DMS 273 treated with DMSO at 0.1 percent for 48 hours (cell line): Measurements from ENCODE around the gene DCAF17.
"Not testable (repeated sequence)": the region's sequence is repeated elsewhere in the genome, so short reads cannot be mapped to it uniquely, and the experiment has no call there.

Experiments
- DNase-seq: peaks from one replicate; lab custom pipeline; 2025; lab: John Stamatoyannopoulos, UW

DCAF17 gene

DNA sequence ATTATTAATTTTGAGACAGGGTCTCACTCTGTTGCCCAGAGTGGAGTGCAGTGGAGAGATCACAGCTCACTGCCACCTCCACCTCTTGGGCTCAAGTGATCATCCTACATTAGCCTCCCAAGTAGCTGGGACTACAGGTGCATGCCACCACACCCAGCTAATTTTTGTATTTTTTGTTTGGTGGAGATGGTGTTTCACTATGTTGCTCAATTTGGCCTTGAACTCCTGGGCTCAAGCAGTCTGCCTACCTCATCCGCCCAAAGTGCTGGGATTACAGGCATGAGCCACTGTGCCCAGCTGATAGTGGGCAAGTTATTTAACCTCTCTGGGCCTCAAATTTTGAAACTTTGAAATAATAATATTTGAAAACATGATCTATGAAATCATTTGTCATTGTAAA lies 26.5 kb downstream of the DCAF17 start:
- DNase-seq: no peak

DNA sequence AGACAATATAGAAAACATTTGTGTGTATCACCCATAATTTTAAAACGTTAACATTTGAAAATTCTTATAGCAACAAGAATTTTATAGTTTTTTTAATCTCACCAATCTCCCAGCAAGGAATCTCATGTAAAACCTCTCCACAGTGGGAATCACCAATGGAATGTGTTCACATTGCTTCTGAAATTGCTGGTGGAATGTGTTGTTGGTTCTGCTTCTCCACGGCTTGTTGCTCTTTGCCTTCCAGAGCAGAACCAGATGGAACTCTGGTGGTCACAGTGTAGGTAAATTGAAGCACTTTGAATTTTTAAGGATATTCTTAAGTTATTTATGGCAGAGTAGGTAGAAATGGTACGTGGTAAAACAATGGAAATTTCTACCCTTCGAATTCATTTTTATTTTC lies 35.1 kb downstream of the DCAF17 start:
- DNase-seq: no peak

DNA sequence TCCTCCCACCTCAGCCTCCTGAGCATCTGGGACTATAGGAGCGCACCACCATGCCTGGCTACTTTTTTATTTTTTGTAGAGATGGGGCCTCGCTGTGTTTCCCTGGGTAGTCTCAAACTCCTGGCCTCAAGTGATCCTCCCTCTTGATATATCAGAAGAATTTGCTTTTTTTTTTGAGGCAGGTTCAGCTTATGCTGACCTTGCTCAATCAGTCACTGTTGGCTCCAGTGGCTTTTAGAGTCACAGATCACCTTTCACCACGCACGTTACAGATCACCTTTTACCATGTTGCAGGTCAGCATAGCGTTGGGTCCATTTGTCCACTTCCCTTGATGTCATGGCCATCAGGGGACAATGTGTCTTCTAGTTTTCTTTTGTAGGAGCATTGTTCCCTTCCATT lies 36.1 kb downstream of the DCAF17 start:
- DNase-seq: no peak

DNA sequence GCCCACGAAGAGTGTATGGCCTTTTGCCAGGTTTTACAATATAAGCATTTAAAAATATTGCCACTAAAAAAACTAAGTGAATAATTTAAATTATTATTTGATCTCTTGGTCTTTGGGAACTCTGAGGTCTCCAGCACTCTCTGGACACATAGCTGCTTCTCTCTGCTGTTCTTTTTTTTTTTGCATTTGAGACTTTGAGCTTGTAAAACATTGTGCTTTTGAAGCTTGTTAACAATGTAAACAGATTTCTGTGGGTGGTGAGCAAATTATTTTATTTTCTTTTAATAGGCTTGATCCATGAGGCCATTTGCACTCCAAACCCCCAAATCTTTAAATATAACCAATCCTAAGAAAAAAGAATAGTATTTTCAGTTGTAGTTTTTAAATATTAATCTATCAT lies 42.0 kb downstream of the DCAF17 start:
- no peak for DNase-seq

DNA sequence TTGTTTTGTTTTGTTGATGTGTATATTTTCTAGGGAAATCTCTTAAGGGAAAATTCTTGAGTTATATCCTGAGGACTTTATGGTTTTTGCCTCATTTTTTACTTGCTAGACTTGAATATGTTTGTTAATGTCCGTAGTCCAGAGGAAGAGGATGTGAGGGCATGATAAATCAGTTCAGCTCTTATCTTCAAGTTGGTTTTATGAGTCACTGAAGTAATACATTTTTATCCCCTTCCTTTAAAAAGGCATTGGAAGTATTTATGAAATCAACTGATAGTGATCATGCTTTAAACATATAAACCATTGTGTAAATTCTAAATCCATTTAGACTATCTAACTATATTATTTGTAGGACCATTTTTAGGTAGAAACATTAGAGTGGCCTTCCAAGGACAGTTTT lies 44.3 kb downstream of the DCAF17 start:
- no peak for DNase-seq

DNA sequence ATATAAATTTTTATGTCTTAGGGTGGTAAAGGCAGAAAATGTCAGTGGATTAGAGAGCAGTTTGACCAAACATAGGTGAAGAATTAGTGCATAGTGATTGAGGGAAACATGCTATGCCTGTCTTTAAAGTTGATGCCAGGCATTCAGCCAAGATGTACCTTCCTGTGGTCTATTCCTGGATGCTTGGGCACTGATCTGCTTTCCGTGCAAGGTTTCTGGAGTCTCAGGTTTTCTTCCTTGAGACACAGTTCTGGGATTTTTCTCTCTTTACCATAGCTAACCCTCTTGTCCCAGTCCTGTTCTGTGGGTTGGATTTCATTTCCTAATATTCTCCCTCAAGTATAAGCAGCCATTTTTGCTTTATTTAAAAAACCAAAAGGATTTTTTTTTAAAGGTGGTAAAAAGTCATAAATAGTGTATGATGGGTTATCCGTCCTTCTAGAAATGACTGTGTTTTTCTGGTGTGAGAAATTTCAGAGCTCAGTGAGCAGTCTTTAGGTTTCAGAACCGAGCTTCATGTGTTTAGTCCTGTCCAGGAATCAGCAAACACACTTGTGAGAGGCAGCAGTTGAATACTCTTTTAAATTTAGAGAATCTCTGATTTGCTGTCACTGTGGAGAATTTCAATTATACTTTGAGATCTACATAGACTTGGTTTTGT lies 45.3 kb downstream of the DCAF17 start:
- DNase-seq: no peak

DNA sequence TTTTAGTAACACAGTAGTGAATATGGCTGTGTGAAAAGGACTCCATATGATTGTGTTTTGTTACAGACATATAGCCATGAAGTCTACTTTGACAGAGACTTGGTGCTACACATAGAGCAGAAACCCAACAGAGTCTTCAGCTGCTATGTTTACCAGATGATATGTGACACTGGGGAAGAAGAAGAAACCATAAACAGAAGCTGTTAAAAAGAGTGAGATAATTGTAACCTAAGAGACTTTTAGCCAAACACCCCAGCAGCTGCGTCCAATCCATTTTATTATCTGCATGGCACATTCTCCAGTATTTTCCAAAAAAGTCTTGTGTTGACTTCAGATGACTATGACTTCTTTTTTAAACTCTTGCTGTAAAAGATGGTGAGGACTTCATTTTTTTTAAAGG lies 46.9 kb downstream of the DCAF17 start:
- DNase-seq: no peak

DNA sequence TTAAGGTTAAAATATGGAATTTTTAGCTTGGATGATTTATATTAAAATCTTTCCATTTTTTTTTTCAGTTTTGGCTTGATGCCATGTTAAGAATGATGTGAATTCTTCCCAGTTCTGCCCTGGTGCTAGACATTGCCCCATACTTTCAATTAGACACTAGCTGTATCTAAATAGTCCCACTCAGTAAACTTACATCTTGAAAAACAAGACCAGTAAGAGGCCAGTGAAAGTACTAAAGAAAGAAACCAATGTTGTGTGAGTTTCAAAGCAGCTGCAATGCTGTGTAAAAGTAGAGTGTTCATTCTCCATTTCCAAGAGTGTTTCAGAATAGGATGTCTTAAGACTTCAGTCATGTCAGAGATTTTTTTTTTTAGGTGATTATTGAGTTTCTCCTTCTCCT lies 48.3 kb downstream of the DCAF17 start:
- no peak for DNase-seq

DNA sequence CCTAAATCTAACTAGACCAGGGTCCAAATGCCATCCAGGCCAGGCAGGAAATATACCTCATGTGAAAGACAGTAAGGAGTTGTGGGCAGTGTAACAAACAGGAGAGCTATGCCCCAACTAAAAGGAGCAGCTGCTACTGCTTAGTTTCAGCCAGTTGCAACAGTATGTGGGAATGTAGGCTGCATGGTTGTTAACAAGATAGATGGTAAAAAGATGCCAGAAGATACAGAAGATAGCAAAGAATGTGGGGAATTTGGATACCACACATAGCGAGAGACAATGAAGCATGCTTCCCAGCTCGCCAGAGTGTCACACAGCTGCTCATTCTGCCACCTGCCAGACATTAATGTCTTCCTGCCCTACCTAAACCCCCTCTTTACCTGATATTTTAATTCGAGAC lies 48.9 kb downstream of the DCAF17 start:
- no peak for DNase-seq

DNA sequence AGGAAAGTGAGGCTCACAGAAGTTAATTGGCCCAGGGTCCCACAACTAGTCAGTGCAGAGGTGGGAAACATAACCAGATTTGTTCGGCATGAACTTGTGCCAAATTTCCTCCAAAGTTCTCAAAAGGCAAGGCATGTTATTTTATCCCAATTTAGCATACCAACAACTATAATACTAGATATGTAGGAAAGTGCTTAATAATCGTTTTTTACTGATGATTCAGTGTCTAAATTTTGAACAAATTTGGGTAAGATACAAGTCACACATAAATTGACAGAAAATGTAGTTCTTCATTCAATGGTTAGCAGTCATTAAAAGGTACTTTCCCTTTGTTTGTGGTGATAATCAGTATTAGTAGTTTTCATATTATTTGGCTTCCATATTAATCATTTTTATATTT lies 49.8 kb downstream of the DCAF17 start:
- no peak for DNase-seq

DNA sequence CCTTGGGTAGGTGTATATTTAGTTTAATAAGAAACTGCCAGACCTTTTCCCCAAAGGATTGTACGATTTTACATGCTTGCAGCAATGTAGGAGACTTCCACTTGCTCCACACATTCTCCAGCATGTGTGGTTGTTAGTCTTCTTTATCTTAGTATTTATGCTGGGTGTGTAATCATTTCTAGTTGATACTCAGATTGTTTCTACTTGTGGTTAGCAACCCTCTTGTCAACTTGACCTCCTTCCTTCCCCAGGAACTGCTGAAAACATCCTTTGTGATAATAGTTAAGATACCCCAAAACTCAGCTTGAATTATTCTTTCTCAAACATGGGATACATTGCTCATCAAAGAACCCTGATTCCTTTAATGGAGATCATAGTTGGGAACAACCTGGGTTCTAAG lies 51.1 kb downstream of the DCAF17 start:
- no peak for DNase-seq

DNA sequence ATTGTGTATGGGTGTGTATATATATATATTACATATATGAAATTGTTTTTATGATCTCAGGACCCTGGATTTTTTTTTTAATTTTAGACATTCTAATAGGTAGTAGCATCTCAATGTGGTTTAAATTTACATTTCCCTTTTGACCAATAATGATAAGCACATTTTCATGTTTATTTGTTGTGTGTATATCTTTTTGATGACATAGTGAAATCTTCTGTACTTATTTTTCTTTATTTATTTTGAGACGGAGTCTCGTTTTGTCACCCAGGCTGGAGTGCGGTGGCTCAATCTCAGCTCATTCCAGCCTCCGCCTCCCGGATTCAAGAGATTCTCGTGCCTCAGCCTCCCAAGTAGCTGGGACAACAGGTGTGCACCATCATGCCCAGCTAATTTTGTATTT lies 53.2 kb downstream of the DCAF17 start:
- no peak for DNase-seq

DNA sequence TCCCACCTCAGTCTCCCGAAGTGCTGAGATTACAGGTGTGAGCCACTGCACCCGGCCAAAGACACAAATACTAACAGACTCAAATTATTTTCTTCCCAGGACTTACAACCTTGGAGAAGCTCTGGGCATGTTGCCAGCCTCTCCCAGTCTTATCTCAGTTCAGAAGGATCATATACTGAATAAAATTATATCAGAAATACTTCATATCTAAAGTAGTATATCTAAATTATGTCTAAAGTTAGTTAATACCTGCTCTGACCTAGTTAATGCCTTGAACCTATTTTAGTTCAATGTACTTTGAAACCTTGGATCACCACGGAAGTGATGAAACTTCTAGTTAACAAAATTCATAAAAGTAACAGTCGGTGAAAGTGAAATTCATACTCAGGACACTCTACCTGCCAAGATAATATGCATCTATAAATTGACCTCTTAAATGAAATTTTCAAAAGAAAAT lies 53.8 kb downstream of the DCAF17 start:
- DNase-seq: no peak

DNA sequence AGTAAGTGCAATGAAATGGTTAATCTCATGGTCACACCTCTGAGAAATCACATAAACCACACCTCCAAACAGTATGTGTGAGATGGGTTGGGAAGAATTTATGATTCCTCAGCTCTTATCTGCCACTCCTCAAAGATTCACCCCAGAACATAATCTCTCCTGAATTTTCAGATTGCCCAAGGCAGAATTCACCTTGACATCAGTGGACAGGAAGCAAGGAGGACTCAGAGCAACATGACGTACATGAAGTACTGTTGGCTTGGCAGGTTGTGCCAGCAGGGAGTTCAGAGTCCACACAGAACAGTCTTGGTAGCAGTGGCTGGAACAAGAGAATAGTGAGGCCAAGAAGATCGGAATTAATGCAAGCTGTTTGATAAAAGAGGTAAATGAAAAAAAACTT lies 56.6 kb downstream of the DCAF17 start:
- no peak for DNase-seq

DNA sequence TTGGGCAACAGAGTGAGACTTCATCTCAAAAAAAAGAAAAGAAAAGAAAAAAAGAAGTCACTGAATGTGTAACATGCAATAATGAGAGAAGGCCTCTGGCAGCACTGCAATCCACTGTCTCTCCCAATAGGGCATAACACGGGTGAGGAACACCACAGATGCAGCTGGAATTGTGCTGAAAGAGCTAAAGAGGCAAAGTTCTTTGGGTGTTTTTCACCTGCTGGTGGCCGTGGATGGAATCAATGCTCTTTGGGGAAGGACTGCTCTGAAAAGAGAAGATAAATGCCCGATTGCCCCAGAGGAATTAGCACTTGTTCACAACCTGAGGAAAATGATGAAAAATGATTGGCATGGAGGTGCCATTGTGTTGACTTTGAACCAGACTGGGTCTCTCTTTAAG lies 57.3 kb downstream of the DCAF17 start:
- DNase-seq: no peak

DNA sequence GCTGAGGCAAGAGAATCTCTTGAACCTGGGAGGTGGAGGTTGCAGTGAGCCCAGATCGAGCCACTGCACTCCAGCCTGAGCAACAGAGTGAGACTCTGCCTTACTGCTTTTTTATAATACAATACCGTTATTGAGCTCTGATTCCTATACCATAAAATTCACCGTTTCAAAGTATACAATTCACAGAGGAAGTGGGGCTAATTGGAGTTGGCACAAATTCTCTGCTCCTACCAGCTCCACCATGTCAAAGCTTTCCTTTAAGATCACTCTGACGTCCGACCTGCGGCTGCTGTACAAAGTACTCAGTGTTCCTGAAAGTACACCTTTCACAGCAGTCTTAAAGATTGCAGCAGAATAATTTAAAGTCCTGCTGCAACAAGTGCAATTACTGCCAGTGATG lies 58.6 kb downstream of the DCAF17 start:
- no peak for DNase-seq

DNA sequence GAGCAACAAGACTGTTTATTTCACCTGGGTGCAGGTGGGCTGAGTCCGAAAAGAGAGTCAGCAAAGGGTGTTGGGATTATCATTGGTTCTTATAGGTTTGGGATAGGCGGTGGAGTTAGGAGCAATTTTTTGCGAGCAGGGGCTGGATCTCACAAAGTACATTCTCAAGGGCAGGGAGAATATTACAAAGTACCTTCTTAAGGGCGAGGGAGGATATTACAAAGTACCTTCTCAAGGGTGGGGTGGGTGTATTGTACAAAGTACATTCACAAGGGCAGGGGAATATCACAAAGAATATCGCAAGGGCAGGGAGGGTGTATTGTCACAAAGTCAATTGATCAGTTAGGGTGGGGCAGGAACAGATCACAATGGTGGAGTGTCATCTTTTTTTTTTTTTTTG lies 63.6 kb downstream of the DCAF17 start:
- DNase-seq: not testable (repeated sequence)

DNA sequence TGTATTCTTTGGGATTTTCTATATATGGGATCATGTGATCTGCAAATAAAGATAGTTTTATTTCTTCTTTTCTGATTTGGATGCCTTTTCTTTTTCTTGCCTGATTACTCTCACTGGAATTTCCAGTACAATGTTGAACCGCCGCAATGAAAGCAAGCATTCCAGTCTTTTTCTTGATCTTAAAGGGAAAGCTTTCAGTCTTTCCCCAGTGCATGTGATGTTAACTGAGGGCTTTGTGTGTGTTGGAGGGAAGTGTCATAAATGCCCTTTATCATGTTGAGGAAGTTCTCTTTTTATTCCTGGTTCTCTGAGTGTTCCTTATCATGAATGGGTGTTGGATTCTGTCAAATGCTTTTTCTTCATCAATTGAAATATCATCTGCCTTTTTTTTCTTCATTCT lies 71.3 kb downstream of the DCAF17 start:
- DNase-seq: no peak

DNA sequence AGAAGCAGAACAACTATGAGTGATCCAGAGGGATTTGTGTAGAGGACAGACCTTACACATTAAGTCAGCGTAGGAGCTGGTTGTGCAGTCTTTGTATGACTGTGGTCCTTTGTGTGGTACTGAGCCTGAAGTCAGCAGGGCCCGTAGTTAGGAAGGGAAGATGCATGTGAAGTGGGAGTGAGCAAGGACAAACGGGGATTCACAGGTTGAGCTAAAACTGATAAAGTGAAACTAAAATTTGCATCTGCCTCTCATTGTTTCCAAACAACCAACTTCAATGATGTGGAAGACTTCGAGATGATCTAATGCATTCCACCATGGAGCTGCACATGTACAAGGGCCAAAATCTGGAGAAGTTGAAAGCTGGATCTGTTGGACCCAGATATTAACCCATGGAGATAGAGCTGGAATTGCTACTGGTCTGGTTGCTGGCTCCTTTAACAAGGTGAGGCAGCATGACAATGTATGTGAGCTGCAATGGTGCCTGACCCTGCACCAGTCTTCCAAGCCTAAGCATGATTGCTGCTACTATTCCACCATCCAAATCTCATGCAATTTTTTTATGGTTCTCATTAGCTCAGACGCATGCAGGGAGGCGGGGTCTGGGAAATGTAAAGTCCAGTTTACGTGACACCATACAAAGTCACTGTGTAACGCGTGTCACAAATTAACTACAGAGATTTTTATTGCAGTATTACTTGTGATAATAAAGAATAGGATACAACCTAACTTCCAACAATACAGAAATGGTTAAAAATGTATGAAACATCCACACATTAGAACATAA lies 76.1 kb downstream of the DCAF17 start:
- no peak for DNase-seq

DNA sequence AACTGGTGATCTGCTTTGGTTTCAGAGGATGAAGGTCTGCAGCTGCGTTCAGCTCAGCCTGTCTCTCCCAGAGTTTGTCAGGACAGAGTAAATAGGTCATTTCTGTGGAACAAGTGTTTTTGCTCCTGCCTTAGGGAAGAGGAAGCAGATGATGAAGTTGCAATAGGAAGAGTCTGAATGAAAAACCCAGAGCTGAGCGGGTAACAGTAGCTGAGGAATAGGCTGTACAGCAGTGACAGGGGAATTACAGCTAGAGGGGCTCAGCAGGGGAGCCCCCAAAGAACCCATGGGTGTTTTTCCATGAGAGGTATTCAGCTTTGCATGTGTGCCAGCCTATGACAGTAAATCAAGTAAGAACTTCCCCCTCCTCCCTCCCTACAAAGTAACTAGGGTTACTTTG lies 78.0 kb downstream of the DCAF17 start:
- DNase-seq: no peak

DNA sequence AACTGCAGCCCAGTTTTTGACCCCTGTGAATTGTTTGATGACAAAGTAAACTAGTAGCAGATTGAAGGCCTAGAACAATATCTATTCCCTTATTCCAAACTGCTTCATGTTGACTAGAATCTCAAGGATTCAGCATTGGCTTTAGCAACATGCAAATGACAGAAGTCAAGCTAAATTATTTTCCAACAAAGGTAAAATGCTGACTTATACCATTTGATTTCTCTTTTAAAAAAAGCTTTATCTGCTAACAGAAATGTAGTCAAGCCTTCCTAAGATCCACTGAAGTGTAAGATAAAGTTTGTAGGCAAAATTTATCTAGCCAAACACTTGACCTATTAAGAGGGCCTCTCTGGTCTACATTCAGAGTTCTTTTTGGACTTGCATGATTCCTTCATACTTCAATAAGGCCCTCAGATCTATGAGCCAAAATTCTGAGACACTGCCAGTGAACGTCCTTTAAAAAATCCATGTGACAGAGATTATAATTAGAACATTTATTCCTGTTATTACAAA lies 78.7 kb downstream of the DCAF17 start:
- no peak for DNase-seq

DNA sequence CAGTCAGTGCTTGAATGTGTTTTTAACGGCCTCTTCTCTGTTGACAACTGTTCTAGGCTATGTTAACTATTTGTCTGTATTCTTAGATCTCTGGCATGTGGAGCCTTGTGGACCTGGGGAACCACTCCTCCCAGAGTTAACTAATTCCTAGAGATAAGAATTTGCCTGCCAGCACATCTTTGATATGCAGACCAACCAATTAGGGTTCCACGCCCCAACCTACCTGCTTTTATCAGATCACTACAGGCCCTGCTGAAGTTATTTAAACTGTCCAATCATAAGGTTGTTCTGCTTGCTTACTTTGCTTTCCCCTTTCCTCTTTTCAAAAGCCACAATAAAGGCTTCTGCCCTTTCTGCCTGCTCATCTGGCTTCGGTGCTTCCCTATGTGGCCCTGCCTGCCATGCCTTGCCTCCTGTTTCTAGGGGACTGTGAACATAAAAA lies 79.7 kb downstream of the DCAF17 start:
- no peak for DNase-seq

DNA sequence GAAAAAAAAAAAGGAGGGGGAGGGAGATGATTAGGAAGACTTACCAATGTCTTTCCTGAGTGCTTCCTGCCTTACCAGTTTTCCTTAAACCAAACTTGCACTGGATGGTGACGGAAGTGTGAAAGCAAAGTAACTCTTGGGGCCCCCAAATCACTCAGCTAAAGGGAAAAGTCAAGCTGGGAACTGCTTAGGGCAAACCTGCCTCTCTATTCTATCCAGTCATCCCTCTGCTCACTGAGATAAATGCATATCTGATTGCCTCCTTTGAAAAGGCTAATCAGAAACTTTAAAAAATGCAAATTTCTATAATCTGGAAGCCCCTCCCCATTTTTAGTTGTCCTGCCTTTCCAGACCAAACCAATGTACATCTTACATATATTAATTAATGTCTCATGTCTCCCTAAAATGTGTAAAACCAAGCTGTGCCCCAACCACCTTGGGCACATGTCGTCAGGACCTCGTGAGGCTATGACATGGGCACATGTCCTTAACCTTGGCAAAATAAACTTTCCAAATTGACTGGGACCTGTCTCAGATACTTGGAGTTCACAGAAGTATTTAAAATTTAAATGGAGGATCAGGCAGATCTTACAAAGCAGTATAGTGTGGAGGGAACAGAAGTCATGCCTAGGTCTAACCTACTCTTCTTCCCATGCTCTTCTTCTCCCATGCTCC lies 81.0 kb downstream of the DCAF17 start:
- no peak for DNase-seq
